GM18517 (cell line): Measurements from ENCODE around the gene SEC24B.

Experiments
- ATAC-seq: cut with Tn5 transposase; IDR thresholded peaks from one replicate; pipeline ENCODE4 v1.9.1; 2021; ENCODE audit warnings: mild to moderate bottlenecking, moderate library complexity; ENCODE audit not compliant: unreplicated experiment

Gene SEC24B

GRCh38 chr4:109433205-109434006 is at the start of gene SEC24B:
SEC24B (plus strand) TSS chr4:109433815; CDS start chr4:109433870, 55 bp downstream.
- ATAC-seq = peak; percentile 92

- no peak for ATAC-seq
Observed at GRCh38 chr4:109383823-109384222, 49.8 kb upstream of the SEC24B start.

- ATAC-seq = no peak
Observed at GRCh38 chr4:109385260-109385659, 48.4 kb upstream of the SEC24B start.

- peak; percentile 58 for ATAC-seq
Observed at GRCh38 chr4:109389369-109390114, 44.1 kb upstream of the SEC24B start.

GRCh38 chr4:109390115-109390768 is 43.4 kb upstream of the SEC24B start:
- no peak for ATAC-seq

- no peak for ATAC-seq
Observed at GRCh38 chr4:109395694-109396093, 37.9 kb upstream of the SEC24B start.

GRCh38 chr4:109398928-109399327 is 34.7 kb upstream of the SEC24B start:
- no peak for ATAC-seq

GRCh38 chr4:109406337-109406931 is 27.2 kb upstream of the SEC24B start:
- ATAC-seq = peak; percentile 78

- no peak for ATAC-seq
Observed at GRCh38 chr4:109407027-109407737, 26.4 kb upstream of the SEC24B start.

- no peak for ATAC-seq
Observed at GRCh38 chr4:109408711-109409110, 24.9 kb upstream of the SEC24B start.

- no peak for ATAC-seq
Observed at GRCh38 chr4:109410226-109410625, 23.4 kb upstream of the SEC24B start.

- ATAC-seq = no peak
Observed at GRCh38 chr4:109410776-109411175, 22.8 kb upstream of the SEC24B start.

- no peak for ATAC-seq
Observed at GRCh38 chr4:109411964-109412363, 21.7 kb upstream of the SEC24B start.

- ATAC-seq = no peak
Observed at GRCh38 chr4:109412776-109413175, 20.8 kb upstream of the SEC24B start.

- no peak for ATAC-seq
Observed at GRCh38 chr4:109414938-109415337, 18.7 kb upstream of the SEC24B start.

GRCh38 chr4:109418588-109418987 is 15.0 kb upstream of the SEC24B start:
- no peak for ATAC-seq

- ATAC-seq = no peak
Observed at GRCh38 chr4:109419679-109420078, 13.9 kb upstream of the SEC24B start.

GRCh38 chr4:109424093-109424841 is 9.3 kb upstream of the SEC24B start:
- no peak for ATAC-seq

- ATAC-seq = no peak
Observed at GRCh38 chr4:109425405-109425804, 8.2 kb upstream of the SEC24B start.

GRCh38 chr4:109429545-109429944 is 4.1 kb upstream of the SEC24B start:
- no peak for ATAC-seq
